ENCODE data around the gene PKNOX2. TPM values are rescaled to one million over a fixed set of nuclear protein-coding genes. Genes with fewer than 3 reads are reported as not detected.

The PKNOX2 gene
- total and polyA plus RNA-seq, 10 of the 15 experiments (the other 5 are each of a cell fraction or from before 2014, with no cell fraction given) = not detected

DNA sequence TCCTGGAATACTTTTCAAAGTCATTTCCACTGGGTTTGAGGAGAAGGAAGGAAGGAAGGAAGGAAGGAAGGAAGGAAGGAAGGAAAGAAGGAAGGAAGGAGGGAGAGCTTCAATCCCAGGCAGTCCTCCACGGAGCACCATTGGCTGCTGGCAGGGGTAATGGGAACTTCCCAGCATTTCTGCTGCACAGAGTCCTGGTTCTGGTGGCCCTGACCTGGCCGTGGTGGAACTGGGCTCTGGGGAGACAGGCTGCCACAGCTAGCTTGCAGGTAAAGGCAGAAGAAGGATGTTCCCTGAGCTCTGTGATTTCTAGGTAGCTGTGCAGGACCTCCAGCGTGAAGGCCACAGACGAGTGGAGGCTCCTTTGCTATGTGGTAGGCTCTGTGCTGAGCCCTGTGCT, 10.6 kb downstream of the PKNOX2 start:
- no peaks in the 10 kb centered on the region for H3K79me2 ChIP-seq (ENCODE audit: control insufficient read depth, insufficient read depth, low read length)

DNA sequence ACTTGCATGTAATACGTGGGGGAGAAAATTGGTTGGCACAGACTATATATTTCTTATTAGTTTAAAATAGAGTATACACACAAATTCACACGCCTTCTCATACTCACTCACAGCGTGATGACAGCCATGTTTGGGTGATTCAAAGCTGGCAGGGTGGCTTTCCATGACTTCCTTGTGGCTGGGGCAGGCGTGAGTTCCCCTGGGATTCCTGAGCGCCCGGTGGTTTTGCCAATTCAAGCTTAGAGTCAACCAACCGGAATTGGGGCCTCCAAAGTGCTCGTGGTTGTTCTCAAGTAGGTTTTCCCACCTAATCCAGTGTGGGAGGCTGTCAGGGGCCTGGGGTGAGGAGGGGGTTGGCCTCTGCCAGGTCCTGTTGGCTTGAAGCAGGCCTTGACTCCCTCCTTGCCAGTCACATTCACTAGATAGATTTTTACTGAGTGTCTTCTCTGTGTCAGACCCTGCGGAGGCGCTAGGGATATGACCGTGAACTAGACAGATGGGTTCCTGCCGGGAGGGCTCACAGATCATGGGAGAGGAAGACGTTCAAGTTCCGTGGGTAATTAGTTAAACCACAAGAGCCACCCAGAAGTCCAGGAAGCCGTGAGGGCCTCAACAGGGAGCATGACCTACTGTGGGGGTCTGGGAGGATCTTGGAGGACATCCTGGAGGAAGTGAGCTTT, 11.5 kb downstream of the PKNOX2 start:
- SMC1A ChIA-PET (ENCODE audit: uncharacterized antibody, unreplicated experiment) = no interaction called here

More for the DNA sequence above, 10.6 kb downstream of the PKNOX2 start:
- peaks cover 4% of the 10 kb centered on the region for H3K4me1 ChIP-seq (ENCODE audit: control insufficient read depth, insufficient read depth, low read length)
- no peak overlapping the region for H3K27ac ChIP-seq (ENCODE audit: control insufficient read depth, insufficient read depth)
- 0 out of 2 replicates have a peak, but pooled peaks cover 3% of the 10 kb centered on the region for H4K20me1 ChIP-seq (ENCODE audit: control insufficient read depth, insufficient read depth)
- H3K9me3 ChIP-seq (replicated peaks; ENCODE audit: control insufficient read depth, insufficient read depth, low read length) = no peaks in the 10 kb centered on the region
- ChIA-PET CTCF (interaction anchor here (0.7 kb wide), 1 partner anchor 40 kb away, joined by 3 read pairs; no protein-coding TSS in a partner anchor), POLR2A (interaction anchor here (0.6 kb wide), 1 partner anchor 845 kb away, joined by 5 read pairs; no protein-coding TSS in a partner anchor), SMC1A (ENCODE audit: uncharacterized antibody, unreplicated experiment) (no interaction called here), RAD21 (ENCODE audit: unreplicated experiment) (no interaction called here)
- no peak overlapping the region for H3K4me2 ChIP-seq (ENCODE audit: control insufficient read depth, insufficient read depth)
- BruUV-seq (replicated peaks) = no TSS peak
- no peak overlapping the region for H2AFZ ChIP-seq (ENCODE audit: control insufficient read depth, low read depth, low read length)
- ATAC-seq (no peak), DNase-seq (ENCODE audit: low read depth, low spot score) (no peak), FAIRE-seq (no peak)
- H3K9ac ChIP-seq (ENCODE audit: control insufficient read depth, insufficient read depth, low read length) = no peak overlapping the region
- H3K27me3 ChIP-seq (replicated peaks in 1 of 2; ENCODE audit: control insufficient read depth in 2 of 2, insufficient read depth in 2 of 2, low read length in 1 of 2) = peaks cover 2 to 8% of the 10 kb centered on the region in 2 experiments; a peak in 2 of 4 replicates
- H3K4me3 ChIP-seq = no peak overlapping the region
- TF ChIP-seq ZNF24 (IDR thresholded peaks at IDR 0.05) = no peak
- WGBS (ENCODE audit: insufficient coverage, insufficient replicate concordance, low lambda C conversion rate, missing lambda C conversion rate) = 35% methylated on average over 4 of the region's 4 CpGs
- H3K36me3 ChIP-seq (ENCODE audit: control insufficient read depth in 2 of 2, insufficient read depth in 2 of 2, low read length in 1 of 2) = no peaks in the 10 kb centered on the region
- in situ Hi-C loops (cut with MboI) = no loop called here
- intact Hi-C loops (cut with micrococcal nuclease; ENCODE audit: unreplicated experiment) = no loop called here

More for the DNA sequence above, 11.5 kb downstream of the PKNOX2 start:
- H3K4me2 ChIP-seq (ENCODE audit: control insufficient read depth, insufficient read depth) = no peak overlapping the region
- H4K20me1 ChIP-seq (ENCODE audit: control insufficient read depth, insufficient read depth) = 0 out of 2 replicates have a peak, but pooled peaks cover 3% of the 10 kb centered on the region
- peaks cover 2 to 7% of the 10 kb centered on the region in 2 experiments; a peak in 2 of 4 replicates for H3K27me3 ChIP-seq (replicated peaks in 1 of 2; ENCODE audit: control insufficient read depth in 2 of 2, insufficient read depth in 2 of 2, low read length in 1 of 2)
- H2AFZ ChIP-seq (ENCODE audit: control insufficient read depth, low read depth, low read length) = no peak overlapping the region
- no peak overlapping the region for H3K27ac ChIP-seq (ENCODE audit: control insufficient read depth, insufficient read depth)
- RAD21 ChIA-PET (ENCODE audit: unreplicated experiment) = no interaction called here
- TF ChIP-seq, protein P1, sequence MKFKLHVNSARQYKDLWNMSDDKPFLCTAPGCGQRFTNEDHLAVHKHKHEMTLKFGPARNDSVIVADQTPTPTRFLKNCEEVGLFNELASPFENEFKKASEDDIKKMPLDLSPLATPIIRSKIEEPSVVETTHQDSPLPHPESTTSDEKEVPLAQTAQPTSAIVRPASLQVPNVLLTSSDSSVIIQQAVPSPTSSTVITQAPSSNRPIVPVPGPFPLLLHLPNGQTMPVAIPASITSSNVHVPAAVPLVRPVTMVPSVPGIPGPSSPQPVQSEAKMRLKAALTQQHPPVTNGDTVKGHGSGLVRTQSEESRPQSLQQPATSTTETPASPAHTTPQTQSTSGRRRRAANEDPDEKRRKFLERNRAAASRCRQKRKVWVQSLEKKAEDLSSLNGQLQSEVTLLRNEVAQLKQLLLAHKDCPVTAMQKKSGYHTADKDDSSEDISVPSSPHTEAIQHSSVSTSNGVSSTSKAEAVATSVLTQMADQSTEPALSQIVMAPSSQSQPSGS (IDR thresholded peaks at IDR 0.05; ENCODE audit: low read length) = no peak
- no peak for TF ChIP-seq ESRRA (IDR thresholded peaks at IDR 0.05; ENCODE audit: low read length)
- no peak for TF ChIP-seq CREM (IDR thresholded peaks at IDR 0.05; ENCODE audit: low read depth)
- TF ChIP-seq, protein P2, sequence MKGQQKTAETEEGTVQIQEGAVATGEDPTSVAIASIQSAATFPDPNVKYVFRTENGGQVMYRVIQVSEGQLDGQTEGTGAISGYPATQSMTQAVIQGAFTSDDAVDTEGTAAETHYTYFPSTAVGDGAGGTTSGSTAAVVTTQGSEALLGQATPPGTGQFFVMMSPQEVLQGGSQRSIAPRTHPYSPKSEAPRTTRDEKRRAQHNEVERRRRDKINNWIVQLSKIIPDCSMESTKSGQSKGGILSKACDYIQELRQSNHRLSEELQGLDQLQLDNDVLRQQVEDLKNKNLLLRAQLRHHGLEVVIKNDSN (IDR thresholded peaks at IDR 0.05; ENCODE audit: borderline replicate concordance, extremely low read length, insufficient read depth, low read depth, low read length) = no peak
- TF ChIP-seq SUZ12 (IDR thresholded peaks at IDR 0.05; ENCODE audit: unreplicated experiment) = no peak
- no peak for TF ChIP-seq POLR2AphosphoS5 (IDR thresholded peaks at IDR 0.05; ENCODE audit: low read length)
- no peak for TF ChIP-seq TCF7 (IDR thresholded peaks at IDR 0.05; ENCODE audit: borderline replicate concordance)
- TF ChIP-seq NBN (IDR thresholded peaks at IDR 0.05) = no peak
- TF ChIP-seq POLR2A (IDR thresholded peaks at IDR 0.05; ENCODE audit: low read depth, low read length) = no peak
- no peak for TF ChIP-seq BACH1 (IDR thresholded peaks at IDR 0.05; ENCODE audit: borderline replicate concordance)
- no peak overlapping the region for H3K4me3 ChIP-seq
- no peaks in the 10 kb centered on the region for H3K9me3 ChIP-seq (replicated peaks; ENCODE audit: control insufficient read depth, insufficient read depth, low read length)
- peaks cover 4% of the 10 kb centered on the region for H3K4me1 ChIP-seq (ENCODE audit: control insufficient read depth, insufficient read depth, low read length)
- intact Hi-C loops (cut with micrococcal nuclease; ENCODE audit: unreplicated experiment) = no loop called here
- in situ Hi-C loops (cut with MboI) = no loop called here
- no peaks in the 10 kb centered on the region for H3K79me2 ChIP-seq (ENCODE audit: control insufficient read depth, insufficient read depth, low read length)
- CTCF ChIA-PET = interaction anchor here (1.0 kb wide), 1 partner anchor 179 kb away, joined by 3 read pairs; no protein-coding TSS in a partner anchor
- BruUV-seq (replicated peaks) = no TSS peak
- H3K36me3 ChIP-seq (ENCODE audit: control insufficient read depth in 2 of 2, insufficient read depth in 2 of 2, low read length in 1 of 2) = no peaks in the 10 kb centered on the region
- 21% methylated on average over 15 of the region's 15 CpGs for WGBS (ENCODE audit: insufficient coverage, insufficient replicate concordance, low lambda C conversion rate, missing lambda C conversion rate)
- no peak for ATAC-seq
- no peak overlapping the region for H3K9ac ChIP-seq (ENCODE audit: control insufficient read depth, insufficient read depth, low read length)
- DNase-seq (ENCODE audit: low read depth, low spot score) = no peak
- POLR2A ChIA-PET = interaction anchor here (0.6 kb wide), 1 partner anchor 845 kb away, joined by 5 read pairs; no protein-coding TSS in a partner anchor
- no peak for FAIRE-seq

Measured in GM12878 (cell line).